Omental fat pad (tissue), 4 donors: ENCODE results near the gene PARP12. TPM values are rescaled to one million over a fixed set of nuclear protein-coding genes. Genes with fewer than 3 reads are reported as not detected.

Experiments
- ATAC-seq: fragments of 150-250 bp; one replicate; pipeline ENCODE4 v1.9.1; 2016; ENCODE audit warnings: mild to moderate bottlenecking, moderate library complexity; ENCODE audit not compliant: low FRiP score
- DNase-seq: peaks from one replicate; pipeline ENCODE4 v3.0.0-alpha.2; 2019; ENCODE audit warnings: low spot score
- total RNA-seq, 4 donors: library from RNA; depleted of rRNA; stranded (reverse); fragments of >200 nt; gene quantifications; one replicate each; pipeline ENCODE4 v1.1.0, GENCODE V29; 2016
- TF ChIP-seq, protein P1 (sequence below), 3 donors: fragments of 450-650 bp; IDR thresholded peaks; one replicate each; pipeline ENCODE4 v1.5.1; 2016 to 2017; ENCODE audit warnings: antibody characterized with exemption in 3 of 3, mild to moderate bottlenecking in 3 of 3, moderate library complexity in 2 of 3

Gene PARP12
- total RNA-seq, 4 donors from 2014 or later, result 15.6 to 85.1 (median 45.6) TPM

- TF ChIP-seq, protein P1, sequence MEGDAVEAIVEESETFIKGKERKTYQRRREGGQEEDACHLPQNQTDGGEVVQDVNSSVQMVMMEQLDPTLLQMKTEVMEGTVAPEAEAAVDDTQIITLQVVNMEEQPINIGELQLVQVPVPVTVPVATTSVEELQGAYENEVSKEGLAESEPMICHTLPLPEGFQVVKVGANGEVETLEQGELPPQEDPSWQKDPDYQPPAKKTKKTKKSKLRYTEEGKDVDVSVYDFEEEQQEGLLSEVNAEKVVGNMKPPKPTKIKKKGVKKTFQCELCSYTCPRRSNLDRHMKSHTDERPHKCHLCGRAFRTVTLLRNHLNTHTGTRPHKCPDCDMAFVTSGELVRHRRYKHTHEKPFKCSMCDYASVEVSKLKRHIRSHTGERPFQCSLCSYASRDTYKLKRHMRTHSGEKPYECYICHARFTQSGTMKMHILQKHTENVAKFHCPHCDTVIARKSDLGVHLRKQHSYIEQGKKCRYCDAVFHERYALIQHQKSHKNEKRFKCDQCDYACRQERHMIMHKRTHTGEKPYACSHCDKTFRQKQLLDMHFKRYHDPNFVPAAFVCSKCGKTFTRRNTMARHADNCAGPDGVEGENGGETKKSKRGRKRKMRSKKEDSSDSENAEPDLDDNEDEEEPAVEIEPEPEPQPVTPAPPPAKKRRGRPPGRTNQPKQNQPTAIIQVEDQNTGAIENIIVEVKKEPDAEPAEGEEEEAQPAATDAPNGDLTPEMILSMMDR (IDR thresholded peaks at IDR 0.05), result no peak
- peak; percentile 46 for ATAC-seq
- no peak for DNase-seq
Measured at GRCh38 chr7:140035400-140036223, 27.1 kb downstream of the PARP12 start.

DNA sequence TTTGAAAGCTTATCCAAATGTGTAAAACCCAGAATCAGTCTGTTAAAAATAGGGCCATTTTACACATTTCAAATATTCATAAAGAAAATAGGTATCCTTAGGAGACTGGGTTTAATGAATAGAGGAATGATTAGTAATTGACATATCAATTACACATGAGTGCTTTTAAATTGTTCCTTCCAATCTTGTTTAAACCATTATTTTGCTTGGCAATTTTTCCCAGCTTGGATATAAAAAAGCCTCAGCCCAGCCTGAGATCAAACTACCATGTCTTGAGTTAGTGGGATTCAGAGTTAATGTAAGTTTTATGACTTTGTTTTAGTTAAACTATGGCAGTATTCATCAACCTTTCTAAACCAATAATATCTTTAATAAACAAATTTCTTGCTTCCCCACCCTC, 28.3 kb downstream of the PARP12 start:
- TF ChIP-seq, protein P1 (IDR thresholded peaks at IDR 0.05), result no peak
- ATAC-seq (no peak), DNase-seq (no peak)

GRCh38 chr7:140033779-140034363, 28.9 kb downstream of the PARP12 start:
- TF ChIP-seq, protein P1 (IDR thresholded peaks at IDR 0.05), result no peak
- no peak for ATAC-seq
- no peak for DNase-seq

DNA sequence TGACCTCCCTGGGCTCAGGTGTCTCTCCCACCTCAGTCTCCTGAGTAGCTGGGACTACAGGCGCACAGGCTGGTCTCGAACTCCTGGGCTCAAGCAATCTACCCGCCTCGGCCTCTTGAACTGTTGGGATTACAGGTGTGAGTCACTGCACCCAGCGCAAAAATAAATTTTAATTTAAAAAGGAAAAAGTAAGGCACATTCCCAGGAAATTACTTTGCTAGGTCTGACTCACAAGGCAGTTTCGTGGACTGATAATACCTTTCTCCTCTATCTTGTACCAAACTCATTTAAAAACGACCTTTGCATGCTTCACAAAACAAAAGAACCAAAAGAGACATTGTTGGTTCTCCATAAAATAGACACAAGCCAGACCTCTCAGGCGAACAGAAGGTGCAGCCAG, 29.7 kb downstream of the PARP12 start:
- DNase-seq, result no peak
- ATAC-seq, result no peak
- TF ChIP-seq, protein P1 (IDR thresholded peaks at IDR 0.05), result no peak

DNA sequence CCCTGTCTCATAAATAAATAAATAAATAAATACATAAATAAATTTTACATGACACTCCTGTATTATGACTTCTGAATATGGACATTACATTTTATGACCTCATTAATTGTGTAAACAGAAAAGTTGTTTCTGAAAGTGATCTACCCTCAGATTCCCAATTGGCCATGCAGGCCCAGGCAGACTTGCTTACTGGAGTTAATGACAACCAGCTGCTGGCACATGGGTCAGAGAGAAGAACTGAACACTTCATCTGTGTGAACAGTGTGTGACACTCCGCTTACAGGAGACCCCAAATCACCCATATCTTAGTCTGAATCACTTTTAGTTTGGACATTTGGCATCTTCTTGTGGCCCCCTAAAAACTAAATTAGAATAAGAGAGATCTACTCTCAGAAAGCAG, 31.4 kb downstream of the PARP12 start:
- TF ChIP-seq, protein P1 (IDR thresholded peaks at IDR 0.05), result no peak
- DNase-seq (no peak), ATAC-seq (no peak)

DNA sequence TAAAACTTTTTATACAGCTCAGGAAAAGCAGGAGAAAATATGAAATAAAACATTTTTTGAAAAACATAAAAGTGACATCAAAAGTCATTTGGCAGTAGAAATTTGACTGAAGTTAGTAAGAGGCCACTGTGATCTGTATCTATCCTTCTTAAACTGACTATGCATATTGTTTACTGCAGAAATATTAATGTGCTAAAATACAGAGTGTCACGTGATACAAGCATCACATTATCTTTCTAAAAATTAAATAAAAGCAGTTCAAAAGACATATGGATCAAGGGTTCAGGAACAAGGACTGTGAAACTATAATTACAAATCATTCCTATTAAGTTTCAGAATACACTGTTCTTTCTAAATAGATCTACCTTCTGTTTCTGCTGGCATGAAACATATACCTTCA, 33.7 kb downstream of the PARP12 start:
- DNase-seq (no peak), ATAC-seq (no peak)
- TF ChIP-seq, protein P1 (IDR thresholded peaks at IDR 0.05), result no peak

DNA sequence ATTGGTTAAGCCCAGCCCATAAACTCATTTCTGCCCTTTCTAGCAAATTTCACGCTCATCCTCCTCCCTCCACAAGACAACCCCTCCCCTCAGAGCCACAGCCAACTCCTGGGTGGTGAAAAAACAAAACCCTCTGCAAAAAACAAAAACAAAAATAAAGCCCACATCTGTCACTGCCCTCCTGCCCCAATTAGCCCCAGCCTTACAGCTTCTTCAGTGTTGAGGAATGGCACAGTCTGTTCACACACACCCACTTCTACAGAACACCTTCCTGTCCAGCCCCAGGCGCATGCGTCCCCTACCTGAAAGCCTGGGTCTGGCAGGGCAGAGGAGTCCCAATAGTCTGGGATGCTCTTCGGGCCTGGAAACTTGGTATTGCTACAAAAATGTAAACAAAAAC, 34.4 kb downstream of the PARP12 start:
- DNase-seq (no peak), ATAC-seq (no peak)
- TF ChIP-seq, protein P1 (IDR thresholded peaks at IDR 0.05), result no peak
